ENCODE measurements around the gene IMMP2L. TPM values are rescaled to one million over a fixed set of nuclear protein-coding genes. Genes with fewer than 3 reads are reported as not detected.

The IMMP2L gene
- total RNA-seq, 1 donor from 2014 or later, result 31.9 TPM

GRCh38 chr7:110804501-110804900 is 757.8 kb downstream of the IMMP2L start:
- CTCF ChIA-PET, result no interaction called here
- TF ChIP-seq CTCF (IDR thresholded peaks at IDR 0.05), result no peak
- POLR2A ChIA-PET, result no interaction called here

GRCh38 chr7:110803602-110804143 is 758.6 kb downstream of the IMMP2L start:
- no peak for TF ChIP-seq CTCF (IDR thresholded peaks at IDR 0.05)
- H3K4me1 Mint-ChIP-seq, result no peaks in the 10 kb centered on the region
- no peaks in the 10 kb centered on the region for H3K27me3 Mint-ChIP-seq
- H3K9me3 Mint-ChIP-seq, result no peaks in the 10 kb centered on the region
- CTCF ChIA-PET, result no interaction called here
- POLR2A ChIA-PET, result no interaction called here
- no peak for ATAC-seq (ENCODE audit: low read depth)
- DNase-seq, result no peak
- H3K36me3 Mint-ChIP-seq (ENCODE audit: low read depth), result no peaks in the 10 kb centered on the region
- no peak overlapping the region for H3K4me3 Mint-ChIP-seq
- no peak overlapping the region for H3K27ac Mint-ChIP-seq
- intact Hi-C loops (cut with micrococcal nuclease), result no loop called here

More at GRCh38 chr7:110804501-110804900, 757.8 kb downstream of the IMMP2L start:
- Mint-ChIP-seq H3K9me3 (no peaks in the 10 kb centered on the region), H3K4me3 (no peak overlapping the region), H3K36me3 (ENCODE audit: low read depth) (no peaks in the 10 kb centered on the region), H3K4me1 (no peaks in the 10 kb centered on the region), H3K27me3 (no peaks in the 10 kb centered on the region), H3K27ac (no peak overlapping the region)
- ATAC-seq (ENCODE audit: low read depth) (no peak), DNase-seq (no peak)
- intact Hi-C loops (cut with micrococcal nuclease), result no loop called here

GRCh38 chr7:110801502-110801901 is 760.8 kb downstream of the IMMP2L start:
- ChIA-PET CTCF (no interaction called here), POLR2A (no interaction called here)
- no peak for TF ChIP-seq CTCF (IDR thresholded peaks at IDR 0.05)
- Mint-ChIP-seq H3K27ac (no peak overlapping the region), H3K27me3 (no peaks in the 10 kb centered on the region), H3K4me1 (no peaks in the 10 kb centered on the region), H3K9me3 (no peaks in the 10 kb centered on the region), H3K36me3 (ENCODE audit: low read depth) (no peaks in the 10 kb centered on the region), H3K4me3 (no peak overlapping the region)
- intact Hi-C loops (cut with micrococcal nuclease), result no loop called here
- DNase-seq (no peak), ATAC-seq (ENCODE audit: low read depth) (no peak)

- DNase-seq (no peak), ATAC-seq (ENCODE audit: low read depth) (no peak)
- Mint-ChIP-seq H3K9me3 (no peaks in the 10 kb centered on the region), H3K27ac (no peak overlapping the region), H3K4me3 (no peak overlapping the region), H3K4me1 (no peaks in the 10 kb centered on the region), H3K36me3 (ENCODE audit: low read depth) (no peaks in the 10 kb centered on the region), H3K27me3 (no peaks in the 10 kb centered on the region)
- TF ChIP-seq CTCF (IDR thresholded peaks at IDR 0.05), result no peak
- ChIA-PET CTCF (no interaction called here), POLR2A (no interaction called here)
- intact Hi-C loops (cut with micrococcal nuclease), result no loop called here
Measured at GRCh38 chr7:110800984-110801383, 761.3 kb downstream of the IMMP2L start.

GRCh38 chr7:110797656-110798055 is 764.6 kb downstream of the IMMP2L start:
- ATAC-seq (ENCODE audit: low read depth) (no peak), DNase-seq (no peak)
- intact Hi-C loops (cut with micrococcal nuclease), result no loop called here
- ChIA-PET CTCF (no interaction called here), POLR2A (no interaction called here)
- TF ChIP-seq CTCF (IDR thresholded peaks at IDR 0.05), result no peak
- Mint-ChIP-seq H3K27me3 (no peaks in the 10 kb centered on the region), H3K4me3 (no peak overlapping the region), H3K9me3 (no peaks in the 10 kb centered on the region), H3K27ac (no peak overlapping the region), H3K36me3 (ENCODE audit: low read depth) (no peaks in the 10 kb centered on the region), H3K4me1 (no peaks in the 10 kb centered on the region)
